ENCODE results near the gene NISCH. TPM values are rescaled to one million over a fixed set of nuclear protein-coding genes. Genes with fewer than 3 reads are reported as not detected.
A peak's percentile ranks its signal among the peaks of the same experiment; 100 is the strongest.

Gene NISCH
- total and polyA plus RNA-seq, 2 of the 8 experiments (the other 6 are each of a cell fraction or from before 2014, with no cell fraction given) = 71.2 to 71.9 TPM

DNA sequence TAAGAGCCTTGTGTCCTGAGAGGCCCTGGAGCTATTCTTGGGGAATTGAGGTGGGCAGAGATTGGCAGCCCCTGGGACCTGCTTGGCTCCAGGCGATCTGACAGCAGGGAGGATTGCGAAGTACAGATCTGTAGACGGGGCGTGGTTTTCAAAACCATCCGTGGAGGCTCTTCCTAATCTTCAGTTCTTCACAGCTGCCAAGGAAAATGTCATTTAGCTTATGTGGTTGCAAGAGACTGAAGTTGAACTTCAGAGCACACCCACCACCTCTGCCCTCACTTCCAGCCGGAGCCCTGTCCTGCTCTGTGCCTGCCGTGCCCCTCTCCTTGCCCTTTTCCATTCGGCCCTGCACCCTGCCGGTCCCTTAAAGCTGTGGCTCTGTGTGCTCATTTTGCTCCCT lies 12.9 kb downstream of the NISCH start:
- Histone ChIP-seq H3K4me2 (ENCODE audit: insufficient read depth in 1 of 2, low read depth in 2 of 2, low read length in 2 of 2) (no peak overlapping the region), H3K9ac (replicated peaks in 1 of 4; ENCODE audit: extremely low read depth in 1 of 4, low read depth in 3 of 4, low read length in 3 of 4) (0 out of 7 replicates have a peak overlapping the region, but pooled peaks of 1 of the 4 experiments have one; percentile 11), H2AFZ (ENCODE audit: low read length) (no peak overlapping the region), H3K4me1 (replicated peaks in 1 of 4; ENCODE audit: control insufficient read depth in 3 of 4, insufficient read depth in 4 of 4, low read length in 3 of 4) (no peaks in the 10 kb centered on the region; a peak in 3 of 7 replicates), H4K91ac (replicated peaks; ENCODE audit: insufficient read length, low read length) (no peak overlapping the region), H4K5ac (ENCODE audit: insufficient read length, low read depth, low read length) (no peak overlapping the region), H2AK5ac (ENCODE audit: low read depth, low read length) (no peak overlapping the region), H3K14ac (ENCODE audit: insufficient read length) (no peak overlapping the region), H3K27ac (ENCODE audit: low read depth, low read length) (no peak overlapping the region), H2BK12ac (ENCODE audit: low read depth, low read length) (no peak overlapping the region), H2BK120ac (replicated peaks; ENCODE audit: low read depth, low read length) (no peak overlapping the region), H3K56ac (replicated peaks; ENCODE audit: insufficient read length, low read depth, low read length) (no peak overlapping the region), H3K27me3 (replicated peaks in 1 of 4; ENCODE audit: control insufficient read depth in 3 of 4, extremely low read depth in 1 of 4, insufficient read depth in 3 of 4, low read length in 3 of 4) (no peaks in the 10 kb centered on the region; a peak in 1 of 7 replicates), H3K18ac (ENCODE audit: extremely low read depth, low read length) (no peak overlapping the region), H3K79me2 (ENCODE audit: control insufficient read depth in 1 of 2, insufficient read depth in 2 of 2, low read length in 2 of 2) (peaks cover 0 to 16% of the 10 kb centered on the region in 2 experiments; a peak in 1 of 4 replicates), H3K23me2 (ENCODE audit: low read depth, low read length) (no peaks in the 10 kb centered on the region), H3K4me3 (ENCODE audit: extremely low read depth in 1 of 4, insufficient read depth in 2 of 4, low read depth in 3 of 4, low read length in 4 of 4) (no peak overlapping the region), H4K8ac (ENCODE audit: extremely low read depth, insufficient read depth, low read length) (no peak overlapping the region), H3K36me3 (ENCODE audit: control insufficient read depth in 2 of 4, insufficient read depth in 4 of 4, low read length in 3 of 4) (peaks cover 6 to 37% (median 17%) of the 10 kb centered on the region in 4 experiments; a peak in 7 of 8 replicates), H2BK5ac (ENCODE audit: low read depth, low read length) (no peak overlapping the region), H3K79me1 (ENCODE audit: low read depth, low read length) (peaks cover 14% of the 10 kb centered on the region), H3K9me3 (ENCODE audit: insufficient read depth in 2 of 2, low read depth in 1 of 2, low read length in 1 of 2) (no peaks in the 10 kb centered on the region), H4K20me1 (replicated peaks in 1 of 2; ENCODE audit: control insufficient read depth in 1 of 2, insufficient read depth in 2 of 2, low read length in 2 of 2) (peaks cover 2 to 23% of the 10 kb centered on the region in 2 experiments), H2BK15ac (ENCODE audit: low read length) (no peak overlapping the region), H3K4ac (replicated peaks; ENCODE audit: insufficient read length, low read depth, low read length) (no peak overlapping the region), H2BK20ac (ENCODE audit: low read length) (no peak overlapping the region), H3K23ac (ENCODE audit: insufficient read length) (no peak overlapping the region)
- no peak for DNase-seq (ENCODE audit: low read depth in 1 of 2, low spot score in 2 of 2)
- no peak for FAIRE-seq
- ChIA-PET CTCF (ENCODE audit: partially characterized antibody) (interaction anchor here (0.8 to 8.1 kb wide), 7 partner anchors 10 to 76 kb away, joined by 3 to 79 read pairs (median 6); partner anchors contain the start of genes NISCH, SEMA3G and STAB1), POLR2A (ENCODE audit: partially characterized antibody) (interaction anchor here (1.0 to 2.0 kb wide), 3 partner anchors 9 to 56 kb away, joined by 3 to 5 read pairs (median 3); no protein-coding TSS in a partner anchor)
- WGBS, 2 experiments (ENCODE audit: extremely low coverage in 1 of 2, insufficient coverage in 1 of 2, insufficient read length in 1 of 2, insufficient replicate concordance in 2 of 2, low coverage in 1 of 2, low lambda C conversion rate in 2 of 2, missing lambda C conversion rate in 1 of 2) = 91% methylated on average over 9 of the region's 9 CpGs; no CpG with 5 or more reads in 1 of the 2 experiments
- TF ChIP-seq RBBP5 (IDR thresholded peaks at IDR 0.05; ENCODE audit: borderline replicate concordance, low read depth, low read length) (no peak), CHD1 (IDR thresholded peaks at IDR 0.05; ENCODE audit: low read depth, low read length) (no peak), KDM5A (IDR thresholded peaks at IDR 0.05; ENCODE audit: low read length) (no peak), SIRT6 (IDR thresholded peaks at IDR 0.05; ENCODE audit: low read length) (no peak)
- TF ChIP-seq, protein P1, sequence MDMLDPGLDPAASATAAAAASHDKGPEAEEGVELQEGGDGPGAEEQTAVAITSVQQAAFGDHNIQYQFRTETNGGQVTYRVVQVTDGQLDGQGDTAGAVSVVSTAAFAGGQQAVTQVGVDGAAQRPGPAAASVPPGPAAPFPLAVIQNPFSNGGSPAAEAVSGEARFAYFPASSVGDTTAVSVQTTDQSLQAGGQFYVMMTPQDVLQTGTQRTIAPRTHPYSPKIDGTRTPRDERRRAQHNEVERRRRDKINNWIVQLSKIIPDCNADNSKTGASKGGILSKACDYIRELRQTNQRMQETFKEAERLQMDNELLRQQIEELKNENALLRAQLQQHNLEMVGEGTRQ (IDR thresholded peaks at IDR 0.05; ENCODE audit: low read length) = no peak

All from H1 (cell line).